GM18505 (cell line): ENCODE data around the gene PGGHG.
"Not testable (repeated sequence)": the region's sequence is repeated elsewhere in the genome, so short reads cannot be mapped to it uniquely, and the experiment has no call there.

Experiments used
- ATAC-seq: cut with Tn5 transposase; IDR thresholded peaks from one replicate; pipeline ENCODE4 v1.9.1; 2021; ENCODE audit not compliant: unreplicated experiment
- POLR2A ChIP-seq: IDR thresholded peaks from 4 replicates; pipeline ENCODE4 v1.6.1; 2011; ENCODE audit warnings: borderline replicate concordance; ENCODE audit not compliant: insufficient read depth, insufficient read length; ENCODE audit errors: extremely low read depth

PGGHG gene

DNA sequence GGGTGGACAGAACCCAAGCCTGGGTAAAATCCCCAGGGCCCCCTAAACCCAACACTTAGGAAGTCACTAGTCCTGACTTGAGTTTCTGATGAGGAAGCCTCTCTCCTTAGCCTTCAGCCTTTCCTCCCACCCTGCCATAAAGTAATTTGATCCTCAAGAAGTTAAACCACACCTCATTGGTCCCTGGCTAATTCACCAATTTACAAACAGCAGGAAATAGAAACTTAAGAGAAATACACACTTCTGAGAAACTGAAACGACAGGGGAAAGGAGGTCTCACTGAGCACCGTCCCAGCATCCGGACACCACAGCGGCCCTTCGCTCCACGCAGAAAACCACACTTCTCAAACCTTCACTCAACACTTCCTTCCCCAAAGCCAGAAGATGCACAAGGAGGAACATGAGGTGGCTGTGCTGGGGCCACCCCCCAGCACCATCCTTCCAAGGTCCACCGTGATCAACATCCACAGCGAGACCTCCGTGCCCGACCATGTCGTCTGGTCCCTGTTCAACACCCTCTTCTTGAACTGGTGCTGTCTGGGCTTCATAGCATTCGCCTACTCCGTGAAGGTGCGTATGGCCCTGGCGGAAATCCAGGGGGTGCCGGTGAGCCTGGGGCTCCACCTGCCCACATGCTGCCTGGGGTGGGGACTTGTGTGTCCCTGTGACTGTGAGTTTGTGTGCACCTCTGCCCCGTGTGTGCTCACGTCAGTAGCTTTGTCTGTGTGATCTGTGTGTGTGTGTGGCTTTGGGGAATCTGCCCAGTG lies 25.0 kb downstream of the PGGHG start, which contains the start of gene IFITM1:
Gene IFITM1 (plus strand): TSS at position 254 of the 767 bp plus-strand sequence. CDS start 131 bp downstream, at position 385.
- no peak for ATAC-seq

DNA sequence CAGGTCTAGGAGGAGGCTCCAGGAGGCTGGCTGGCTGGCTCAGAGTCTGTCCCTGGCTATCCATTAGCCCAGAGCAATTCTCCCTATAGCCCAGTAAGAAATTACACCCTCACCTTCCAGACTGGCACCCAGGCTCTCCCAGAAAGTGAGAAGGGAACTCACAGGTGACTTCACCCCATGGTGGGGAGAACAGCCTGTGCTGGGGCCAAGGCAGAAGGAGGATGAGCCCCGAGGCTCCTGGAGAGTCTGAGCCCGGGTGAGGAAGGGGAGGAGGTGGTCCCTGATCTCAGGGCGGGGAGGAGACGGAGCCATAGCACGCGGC lies 25.6 kb downstream of the PGGHG start:
- ATAC-seq: not testable (repeated sequence)

More for the DNA sequence above, 25.0 kb downstream of the PGGHG start, which contains the start of gene IFITM1:
- TF ChIP-seq POLR2A: peak; percentile 97

DNA sequence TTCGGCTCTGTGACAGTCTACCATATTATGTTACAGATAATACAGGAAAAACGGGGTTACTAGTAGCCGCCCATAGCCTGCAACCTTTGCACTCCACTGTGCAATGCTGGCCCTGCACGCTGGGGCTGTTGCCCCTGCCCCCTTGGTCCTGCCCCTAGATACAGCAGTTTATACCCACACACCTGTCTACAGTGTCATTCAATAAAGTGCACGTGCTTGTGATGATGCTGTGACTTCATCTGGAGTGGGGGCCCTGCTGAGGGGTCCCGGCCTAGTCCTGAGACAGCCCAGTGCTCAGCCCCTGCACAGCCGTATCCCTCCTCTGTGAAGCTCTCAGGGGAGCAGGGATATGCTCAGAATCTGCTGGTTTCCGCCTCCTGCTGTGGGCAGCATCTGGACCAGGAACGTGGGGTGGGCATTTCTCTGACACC lies 26.1 kb downstream of the PGGHG start:
- no peak for TF ChIP-seq POLR2A
- ATAC-seq: no peak

DNA sequence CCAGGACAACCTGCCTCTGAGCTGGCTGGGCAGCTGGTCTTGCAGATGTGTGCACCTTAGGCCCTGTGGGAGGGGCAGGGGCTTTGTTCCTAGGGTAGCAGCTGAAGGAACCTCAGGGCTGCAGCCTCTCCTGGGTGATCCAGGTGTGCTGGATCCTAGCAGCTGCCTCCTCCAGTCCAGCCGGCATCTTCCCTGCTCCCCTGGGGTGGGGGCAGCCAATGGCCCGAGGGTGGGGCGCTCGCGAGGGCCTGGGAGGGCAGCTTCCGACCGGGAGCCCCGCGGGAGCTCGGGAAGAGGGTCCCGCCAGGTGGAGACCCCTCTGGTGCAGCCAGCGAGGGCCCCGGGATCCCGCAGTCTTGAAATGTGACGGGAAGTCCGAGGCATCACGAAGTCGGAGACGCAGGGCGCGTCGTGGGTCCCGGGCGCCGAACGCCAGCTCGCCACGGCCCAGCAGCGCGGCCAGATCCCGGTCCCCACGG lies 26.6 kb downstream of the PGGHG start:
- no peak for ATAC-seq
- no peak for TF ChIP-seq POLR2A

DNA sequence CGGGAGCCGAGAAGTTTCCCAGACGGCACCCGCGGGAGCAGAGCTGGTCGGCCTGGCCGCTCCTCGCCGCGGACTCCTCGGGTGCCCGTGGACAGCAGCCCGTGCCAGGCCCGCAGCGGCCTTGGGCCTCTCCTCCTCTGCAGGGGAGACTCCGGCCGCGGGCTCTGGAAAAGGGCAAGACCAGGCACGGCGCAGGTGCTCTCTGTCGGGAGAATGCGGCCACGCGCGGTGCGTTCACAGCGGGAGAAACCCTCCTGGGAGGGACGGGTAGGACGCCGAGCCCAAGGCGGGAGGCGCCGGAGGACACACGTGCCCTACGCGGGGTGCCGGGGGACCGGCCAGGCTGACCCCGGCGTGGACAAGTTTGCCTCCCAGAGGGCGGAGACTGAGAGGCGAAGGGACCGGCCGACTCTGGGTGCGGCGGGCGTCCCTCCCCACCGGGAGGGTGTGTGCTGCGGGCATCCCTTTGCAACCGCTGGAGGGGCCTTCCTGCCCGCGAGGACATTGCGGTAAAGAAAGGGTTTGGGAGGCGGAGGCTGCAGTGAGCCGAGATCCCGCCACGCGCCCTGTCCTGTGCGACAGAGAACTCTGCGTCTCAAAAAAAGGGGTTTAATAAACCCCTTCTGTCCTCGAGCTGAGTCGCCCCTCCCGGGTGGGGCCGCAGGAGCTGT lies 27.2 kb downstream of the PGGHG start:
- no peak for ATAC-seq
- TF ChIP-seq POLR2A: no peak

DNA sequence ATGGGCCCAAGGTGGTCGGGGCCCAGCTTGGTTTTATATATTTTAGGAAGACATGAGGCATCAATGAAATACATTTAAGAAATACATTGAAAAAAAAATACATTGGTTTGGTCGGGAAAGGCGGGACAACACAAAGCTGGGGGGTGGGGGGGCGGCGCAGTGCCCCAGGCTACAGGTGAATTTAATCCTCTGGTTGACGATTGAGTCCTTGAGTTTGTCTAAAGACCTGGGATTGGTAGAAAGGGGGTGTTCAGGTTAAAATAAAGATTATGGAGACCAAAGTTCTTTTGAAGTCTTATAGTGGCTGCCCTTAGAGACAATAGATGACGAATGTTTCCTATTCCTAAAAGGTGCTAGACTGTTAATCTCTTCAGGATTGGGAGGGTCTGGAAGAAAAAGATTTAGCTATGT lies 28.0 kb downstream of the PGGHG start:
- no peak for ATAC-seq
- no peak for TF ChIP-seq POLR2A

DNA sequence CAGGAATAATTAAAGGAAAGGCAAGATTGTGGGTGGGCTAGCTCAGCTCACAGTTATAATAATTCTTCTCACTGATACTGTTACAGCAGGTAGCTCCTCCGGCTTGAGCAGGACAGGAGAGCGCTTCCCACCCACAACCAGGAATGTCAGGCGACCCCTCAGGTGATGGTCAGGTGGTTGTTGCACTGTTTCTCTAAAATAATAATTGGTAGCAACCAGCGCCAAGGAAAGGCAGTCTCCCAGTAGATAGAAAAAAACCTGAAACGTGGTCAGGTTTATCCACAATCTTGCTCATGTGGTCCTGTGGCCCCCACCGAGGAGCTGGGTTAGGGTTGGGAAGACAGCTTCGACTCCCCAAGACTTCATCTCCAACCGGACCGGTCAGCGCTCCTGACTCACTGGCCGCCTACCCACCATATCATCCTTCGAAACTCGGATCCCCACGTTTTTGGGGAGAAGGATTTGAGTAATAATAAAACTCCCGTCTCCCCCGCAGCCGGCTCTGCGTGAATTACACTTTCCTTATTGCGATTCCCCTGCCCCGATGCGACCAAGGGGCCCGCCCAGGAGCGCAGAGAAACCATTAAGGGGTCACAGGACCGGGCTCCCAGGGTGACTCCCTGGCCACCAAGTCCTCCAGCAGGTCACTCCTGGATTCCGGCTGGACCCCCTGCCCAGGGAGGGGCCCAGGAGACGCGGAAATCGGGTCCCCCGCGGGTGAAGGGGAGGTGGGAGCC lies 28.9 kb downstream of the PGGHG start:
- ATAC-seq: peak; percentile 2

DNA sequence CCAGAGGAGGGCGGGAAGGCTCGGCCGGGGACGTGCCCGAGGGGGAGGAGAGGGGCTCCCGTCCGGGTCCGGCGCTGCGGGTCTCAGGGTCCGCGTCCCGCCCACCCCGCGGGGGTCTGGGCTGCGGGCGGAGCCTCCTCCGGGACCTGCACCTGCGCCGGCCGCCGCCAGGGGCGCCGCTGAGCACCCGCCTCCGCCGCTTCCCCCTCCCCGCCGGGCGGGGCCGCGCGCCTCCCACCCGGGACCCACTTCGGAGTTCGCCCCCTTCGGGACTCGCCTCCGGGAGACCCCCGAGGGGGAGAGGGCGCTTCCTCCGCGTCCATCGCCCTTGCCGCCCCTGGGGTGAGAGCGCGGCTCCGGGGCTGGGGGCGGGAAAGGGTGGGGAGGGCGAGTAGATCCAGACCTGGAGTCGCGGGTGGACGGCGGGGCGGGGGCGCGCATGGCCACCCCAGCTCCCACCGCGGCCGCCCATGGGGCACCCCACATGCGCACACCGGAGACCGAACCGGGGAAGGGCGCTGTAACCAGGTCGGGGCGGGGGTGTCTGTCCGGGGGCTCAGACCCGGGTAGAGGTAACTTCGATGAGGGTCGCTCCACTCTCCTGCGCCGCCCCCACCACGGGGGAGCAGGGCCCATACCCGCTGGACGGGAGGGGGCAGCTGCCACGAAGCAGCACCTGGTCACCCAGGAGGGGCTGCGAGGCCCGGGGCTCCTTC lies 29.6 kb downstream of the PGGHG start:
- peak; percentile 50 for ATAC-seq

DNA sequence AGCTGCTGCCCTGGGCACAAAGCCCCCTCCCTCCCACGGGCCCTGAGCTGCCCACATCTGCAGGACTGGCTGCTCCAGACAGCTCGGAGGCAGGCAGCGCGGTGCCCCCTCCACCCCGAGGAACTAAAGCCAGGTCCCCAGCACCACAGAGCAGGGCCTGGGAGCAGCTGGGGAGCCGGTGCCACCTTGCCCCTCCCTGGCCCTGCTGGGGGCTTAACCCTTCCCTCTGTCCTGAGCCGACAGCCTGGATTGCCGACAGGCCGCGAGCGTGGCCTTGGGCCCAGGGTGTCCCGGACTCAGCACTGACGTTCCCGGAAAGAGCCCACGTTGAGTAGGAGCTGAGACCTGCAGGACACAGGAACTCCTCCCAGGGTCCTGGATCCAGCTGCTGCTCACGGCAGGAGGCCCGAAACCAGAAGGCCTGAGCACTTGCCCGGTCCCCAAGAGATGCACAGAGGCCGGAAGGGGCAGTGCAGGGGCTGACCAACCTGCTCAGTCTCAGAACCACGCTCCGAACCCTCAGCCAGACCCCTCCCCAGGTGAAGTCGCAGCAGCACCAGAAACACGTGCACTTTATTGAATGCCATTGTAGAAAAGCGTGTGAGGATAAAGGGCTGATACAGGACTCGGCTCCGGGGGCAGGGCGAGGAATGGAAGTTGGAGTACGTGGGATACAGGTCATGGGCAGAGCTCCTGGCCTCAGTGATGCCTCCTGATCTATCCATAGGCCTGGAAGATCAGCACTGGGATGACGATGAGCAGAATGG lies 30.4 kb downstream of the PGGHG start:
- ATAC-seq: peak; percentile 18

DNA sequence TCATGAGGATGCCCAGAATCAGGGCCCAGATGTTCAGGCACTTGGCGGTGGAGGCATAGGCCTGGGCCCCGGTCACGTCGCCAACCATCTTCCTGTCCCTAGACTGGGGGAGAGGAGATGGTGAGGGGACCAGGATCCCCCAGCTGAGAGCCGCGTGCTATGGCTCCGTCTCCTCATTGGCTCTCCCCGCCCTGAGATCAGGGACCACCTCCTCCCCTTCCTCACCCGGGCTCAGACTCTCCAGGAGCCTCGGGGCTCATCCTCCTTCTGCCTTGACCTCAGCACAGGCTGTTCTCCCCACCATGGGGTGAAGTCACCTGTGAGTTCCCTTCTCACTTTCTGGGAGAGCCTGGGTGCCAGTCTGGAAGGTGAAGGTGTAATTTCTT lies 31.0 kb downstream of the PGGHG start:
- ATAC-seq: not testable (repeated sequence)

DNA sequence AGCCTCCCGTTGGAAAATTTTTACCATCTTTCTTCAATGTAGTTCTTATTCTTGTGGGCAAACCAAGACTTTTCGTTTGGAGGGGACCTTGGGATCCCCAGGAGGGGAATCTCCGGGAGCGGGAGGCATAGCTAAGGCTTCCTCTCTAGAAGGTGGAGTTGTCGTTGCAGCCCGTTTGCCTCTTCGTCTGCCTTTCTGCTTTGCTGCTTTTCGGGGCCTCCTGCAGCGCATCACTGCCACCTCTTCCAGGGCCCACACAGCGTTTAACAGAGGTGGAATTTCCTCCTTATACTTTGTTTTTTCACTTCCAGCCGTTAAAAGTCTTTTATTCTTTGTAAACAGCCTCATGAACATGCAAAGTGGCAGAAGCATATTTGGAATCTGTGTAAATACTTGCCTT lies 35.2 kb downstream of the PGGHG start:
- no peak for ATAC-seq
- no peak for TF ChIP-seq POLR2A

DNA sequence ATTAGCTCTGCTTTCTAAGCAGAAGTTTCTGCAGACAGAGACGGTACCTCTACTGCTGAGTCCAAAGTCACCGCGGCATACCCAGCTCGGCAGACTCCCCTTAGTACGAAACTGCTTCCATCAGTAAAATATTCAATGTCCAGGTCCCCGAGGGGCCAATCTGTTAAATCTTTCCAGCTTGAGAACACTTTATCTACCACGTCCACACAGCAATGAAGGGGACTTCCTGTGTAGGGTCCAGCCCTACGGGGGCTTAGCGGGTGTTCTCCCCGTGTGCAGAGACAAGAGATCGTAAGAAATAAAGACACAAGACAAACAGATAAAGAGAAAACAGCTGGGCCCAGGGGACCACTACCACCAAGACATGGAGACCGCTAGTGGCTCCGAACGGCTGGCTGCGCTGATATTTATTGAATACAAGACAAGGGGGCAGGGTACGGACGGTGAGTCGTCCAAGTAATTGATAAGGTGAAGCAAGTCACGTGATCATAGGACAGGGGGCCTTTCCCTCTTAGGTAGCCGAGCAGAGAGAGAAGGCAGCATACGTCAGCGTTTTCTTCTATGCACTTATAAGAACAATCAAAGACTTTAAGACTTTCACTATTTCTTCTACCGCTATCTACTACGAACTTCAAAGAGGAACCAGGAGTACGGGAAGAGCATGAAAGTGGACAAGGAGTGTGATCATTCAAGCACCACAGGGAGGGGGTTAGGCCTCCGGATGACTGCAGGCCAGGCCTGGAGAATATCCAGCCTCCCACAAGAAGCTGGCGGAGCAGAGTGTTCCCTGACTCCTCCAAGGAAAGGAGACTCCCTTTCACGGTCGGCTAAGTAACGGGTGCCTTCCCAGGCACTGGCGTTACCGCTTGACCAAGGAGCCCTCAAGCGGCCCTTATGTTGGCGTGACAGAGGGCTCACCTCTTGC lies 35.9 kb downstream of the PGGHG start:
- ATAC-seq: not testable (repeated sequence)
